ENCODE data around the gene PARD3. TPM values are rescaled to one million over a fixed set of nuclear protein-coding genes. Genes with fewer than 3 reads are reported as not detected.

Gene PARD3
- total RNA-seq, 4 donors from 2014 or later: 27.3 to 65.3 (median 55.6) TPM

DNA sequence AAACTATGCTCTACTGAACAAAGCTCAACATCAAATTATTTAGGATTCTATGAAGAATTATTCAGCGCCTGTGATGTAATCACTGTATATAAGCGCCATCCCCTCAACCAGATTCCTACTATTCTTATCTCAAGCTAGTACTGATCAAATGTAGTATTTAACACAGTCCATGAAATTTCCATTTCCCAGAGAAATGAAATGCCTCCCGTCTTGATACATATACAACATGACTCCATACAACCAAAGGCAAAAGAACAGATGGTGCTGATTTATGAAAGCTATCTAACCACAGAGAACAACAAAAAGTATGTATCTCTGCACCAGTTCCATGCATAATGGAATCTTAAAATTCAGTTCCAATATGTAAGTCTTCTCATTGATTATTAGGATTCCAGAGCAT lies 406.1 kb downstream of the PARD3 start:
- Histone ChIP-seq H3K4me1 (peaks cover 0 to 23% (median 14%) of the 10 kb centered on the region in 4 donors), H3K27me3 (no peaks in the 10 kb centered on the region), H3K36me3 (no peaks in the 10 kb centered on the region), H3K4me3 (no peak overlapping the region), H3K9me3 (no peaks in the 10 kb centered on the region), H3K27ac (no peak overlapping the region)
- 89 to 95% methylated on average over 3 of the region's 3 CpGs for WGBS, 2 donors (ENCODE audit: low coverage in 1 of 2)
- TF ChIP-seq EP300 (IDR thresholded peaks at IDR 0.05; ENCODE audit: low read depth) (no peak), POLR2AphosphoS5 (IDR thresholded peaks at IDR 0.05) (no peak)
- TF ChIP-seq, protein P1, sequence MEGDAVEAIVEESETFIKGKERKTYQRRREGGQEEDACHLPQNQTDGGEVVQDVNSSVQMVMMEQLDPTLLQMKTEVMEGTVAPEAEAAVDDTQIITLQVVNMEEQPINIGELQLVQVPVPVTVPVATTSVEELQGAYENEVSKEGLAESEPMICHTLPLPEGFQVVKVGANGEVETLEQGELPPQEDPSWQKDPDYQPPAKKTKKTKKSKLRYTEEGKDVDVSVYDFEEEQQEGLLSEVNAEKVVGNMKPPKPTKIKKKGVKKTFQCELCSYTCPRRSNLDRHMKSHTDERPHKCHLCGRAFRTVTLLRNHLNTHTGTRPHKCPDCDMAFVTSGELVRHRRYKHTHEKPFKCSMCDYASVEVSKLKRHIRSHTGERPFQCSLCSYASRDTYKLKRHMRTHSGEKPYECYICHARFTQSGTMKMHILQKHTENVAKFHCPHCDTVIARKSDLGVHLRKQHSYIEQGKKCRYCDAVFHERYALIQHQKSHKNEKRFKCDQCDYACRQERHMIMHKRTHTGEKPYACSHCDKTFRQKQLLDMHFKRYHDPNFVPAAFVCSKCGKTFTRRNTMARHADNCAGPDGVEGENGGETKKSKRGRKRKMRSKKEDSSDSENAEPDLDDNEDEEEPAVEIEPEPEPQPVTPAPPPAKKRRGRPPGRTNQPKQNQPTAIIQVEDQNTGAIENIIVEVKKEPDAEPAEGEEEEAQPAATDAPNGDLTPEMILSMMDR (IDR thresholded peaks at IDR 0.05): no peak
- intact Hi-C loops (cut with DNase I; ENCODE audit: low total_unique reads): no loop called here
- in situ Hi-C loops (cut with MboI; ENCODE audit: low pct_ligation_motif_present in 1 of 4, low pct_unique_long_range_greater_than_20kb in 1 of 4, low sequenced_read_pairs in 3 of 4): no loop called here
- DNase-seq: no peak

DNA sequence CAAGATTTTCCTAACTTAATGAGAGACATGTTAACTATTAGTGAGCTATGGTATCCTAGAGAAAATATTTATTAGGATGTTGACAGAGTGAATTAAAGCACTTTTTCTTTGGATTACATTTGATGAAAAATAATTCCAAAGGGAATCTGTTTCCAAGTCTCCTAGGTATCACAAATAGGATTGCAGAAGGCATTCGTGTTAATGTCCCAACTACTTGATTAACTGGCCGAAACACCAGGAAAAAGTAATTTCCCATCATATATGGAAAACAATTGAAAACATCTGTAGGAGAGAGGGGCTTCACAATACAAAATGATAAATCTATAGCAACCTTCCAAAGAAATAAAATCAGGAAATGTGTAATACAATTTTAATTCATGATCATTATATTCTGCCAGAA lies 406.7 kb downstream of the PARD3 start:
- Histone ChIP-seq H3K36me3 (no peaks in the 10 kb centered on the region), H3K4me1 (peaks cover 0 to 23% (median 14%) of the 10 kb centered on the region in 4 donors), H3K27me3 (no peaks in the 10 kb centered on the region), H3K9me3 (no peaks in the 10 kb centered on the region), H3K27ac (no peak overlapping the region), H3K4me3 (no peak overlapping the region)
- no peak for TF ChIP-seq POLR2A (IDR thresholded peaks at IDR 0.05)
- TF ChIP-seq POLR2AphosphoS5 (IDR thresholded peaks at IDR 0.05): no peak
- TF ChIP-seq, protein P1 (IDR thresholded peaks at IDR 0.05): no peak
- TF ChIP-seq EP300 (IDR thresholded peaks at IDR 0.05; ENCODE audit: low read depth): no peak
- in situ Hi-C loops (cut with MboI; ENCODE audit: low pct_ligation_motif_present in 1 of 4, low pct_unique_long_range_greater_than_20kb in 1 of 4, low sequenced_read_pairs in 3 of 4): no loop called here
- intact Hi-C loops (cut with DNase I; ENCODE audit: low total_unique reads): no loop called here
- no peak for DNase-seq
- 77 to 83% methylated on average over 2 of the region's 2 CpGs for WGBS, 2 donors (ENCODE audit: low coverage in 1 of 2)

DNA sequence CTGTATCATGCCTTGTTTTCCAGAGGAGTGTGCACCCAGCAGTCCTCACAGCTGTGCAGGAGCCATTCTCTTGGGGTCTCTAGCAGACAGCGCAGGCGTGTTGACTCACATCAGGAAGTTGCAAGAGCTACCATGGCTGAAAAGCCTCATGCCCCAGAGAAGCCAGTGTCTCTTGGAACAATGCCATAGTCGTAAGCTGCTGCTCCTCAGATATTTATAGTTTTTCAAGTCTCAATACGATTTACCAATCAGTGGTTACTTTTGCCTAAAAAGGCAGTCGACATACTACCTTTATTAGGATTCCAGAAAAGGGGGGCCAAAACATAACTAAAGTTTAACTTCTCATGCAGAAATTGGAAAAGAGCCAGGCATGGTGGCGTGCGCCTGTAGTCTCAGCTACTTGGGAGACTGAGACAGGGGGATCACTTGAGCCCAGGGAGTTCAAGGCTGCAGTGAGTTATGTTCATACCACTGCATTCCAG lies 407.7 kb downstream of the PARD3 start:
- peaks cover 0 to 23% (median 14%) of the 10 kb centered on the region in 4 donors for H3K4me1 ChIP-seq
- H3K36me3 ChIP-seq: no peaks in the 10 kb centered on the region
- no peak overlapping the region for H3K4me3 ChIP-seq
- in situ Hi-C loops (cut with MboI; ENCODE audit: low pct_ligation_motif_present in 1 of 4, low pct_unique_long_range_greater_than_20kb in 1 of 4, low sequenced_read_pairs in 3 of 4): no loop called here
- no peaks in the 10 kb centered on the region for H3K27me3 ChIP-seq
- DNase-seq: no peak
- WGBS, 2 donors (ENCODE audit: low coverage in 1 of 2): 71 to 75% methylated on average over 2 to 7 of the region's 7 CpGs
- peak overlapping the region in 3 of 4 donors; percentile 18 to 39 (median 29) for H3K27ac ChIP-seq
- no peaks in the 10 kb centered on the region for H3K9me3 ChIP-seq
- intact Hi-C loops (cut with DNase I; ENCODE audit: low total_unique reads): no loop called here
- TF ChIP-seq POLR2AphosphoS5 (IDR thresholded peaks at IDR 0.05) (no peak), POLR2A (IDR thresholded peaks at IDR 0.05) (no peak), EP300 (IDR thresholded peaks at IDR 0.05; ENCODE audit: low read depth) (no peak)
- TF ChIP-seq, protein P1 (IDR thresholded peaks at IDR 0.05): no peak

DNA sequence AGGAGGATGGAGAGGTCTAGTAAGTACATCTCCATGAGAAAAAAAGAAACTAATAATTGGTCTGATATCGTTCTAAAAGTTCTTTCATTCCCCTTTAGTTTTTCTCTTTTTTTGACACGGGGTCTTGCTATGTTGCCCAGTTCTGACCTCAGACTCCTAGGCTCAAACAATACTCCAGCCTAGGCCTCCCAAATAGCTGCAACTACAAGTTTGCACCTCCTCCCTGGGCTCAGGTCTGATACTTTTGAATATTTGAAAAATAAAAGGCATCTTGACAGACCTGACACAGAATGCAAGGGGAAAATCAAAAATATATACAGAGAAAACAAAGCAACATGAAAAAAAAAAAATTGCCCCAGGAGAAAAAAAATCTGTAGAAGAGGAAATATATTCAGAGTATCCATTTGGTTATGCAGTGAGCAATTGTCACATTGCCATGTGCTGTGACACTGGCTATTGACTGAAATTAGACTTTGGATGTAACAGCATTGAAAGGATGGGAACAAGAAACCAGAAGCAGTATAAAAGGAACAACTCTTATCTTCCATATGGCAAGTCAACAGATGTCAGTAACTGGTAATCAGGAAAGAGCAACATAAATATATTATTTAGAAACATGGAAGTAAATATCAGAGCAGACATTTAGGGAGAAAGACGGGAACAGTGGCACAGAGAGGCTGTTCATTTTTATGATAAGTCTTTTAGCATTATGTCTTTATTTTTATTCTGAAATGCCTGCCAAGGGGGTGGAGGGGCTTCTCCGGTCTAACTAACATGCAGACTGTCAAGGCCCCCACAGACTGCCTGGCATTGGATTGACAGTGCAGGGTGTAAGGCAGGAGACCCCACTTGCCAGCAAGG lies 408.4 kb downstream of the PARD3 start:
- no peak for TF ChIP-seq EP300 (IDR thresholded peaks at IDR 0.05; ENCODE audit: low read depth)
- TF ChIP-seq, protein P1 (IDR thresholded peaks at IDR 0.05): no peak
- intact Hi-C loops (cut with DNase I; ENCODE audit: low total_unique reads): no loop called here
- in situ Hi-C loops (cut with MboI; ENCODE audit: low pct_ligation_motif_present in 1 of 4, low pct_unique_long_range_greater_than_20kb in 1 of 4, low sequenced_read_pairs in 3 of 4): no loop called here
- H3K9me3 ChIP-seq: no peaks in the 10 kb centered on the region
- WGBS, 2 donors (ENCODE audit: low coverage in 1 of 2): 62 to 75% methylated on average over 3 to 4 of the region's 4 CpGs
- H3K27me3 ChIP-seq: no peaks in the 10 kb centered on the region
- H3K36me3 ChIP-seq: no peaks in the 10 kb centered on the region
- no peak overlapping the region for H3K4me3 ChIP-seq
- peaks cover 0 to 23% (median 14%) of the 10 kb centered on the region in 4 donors for H3K4me1 ChIP-seq
- DNase-seq: no peak
- H3K27ac ChIP-seq: peak overlapping the region in 3 of 4 donors; percentile 18 to 39 (median 29)
